HFF-Myc (cell line): Measurements from ENCODE around the gene CDC42BPG.

Experiments
- DNase-seq: peaks from one replicate; pipeline ENCODE4 v3.0.0-alpha.2; 2011; ENCODE audit warnings: low read depth; ENCODE audit errors: extremely low read depth
- H3K4me3 ChIP-seq: replicated peaks from 2 replicates; pipeline ENCODE4 v1.5.1; 2011; ENCODE audit warnings: low read depth, mild to moderate bottlenecking, control low read depth, low read length
- TF ChIP-seq, protein P1 (sequence below): IDR thresholded peaks from 2 replicates; pipeline ENCODE4 v1.5.1; 2012; ENCODE audit warnings: mild to moderate bottlenecking, low read depth, low read length, control low read depth; ENCODE audit errors: missing control alignments

CDC42BPG gene

DNA sequence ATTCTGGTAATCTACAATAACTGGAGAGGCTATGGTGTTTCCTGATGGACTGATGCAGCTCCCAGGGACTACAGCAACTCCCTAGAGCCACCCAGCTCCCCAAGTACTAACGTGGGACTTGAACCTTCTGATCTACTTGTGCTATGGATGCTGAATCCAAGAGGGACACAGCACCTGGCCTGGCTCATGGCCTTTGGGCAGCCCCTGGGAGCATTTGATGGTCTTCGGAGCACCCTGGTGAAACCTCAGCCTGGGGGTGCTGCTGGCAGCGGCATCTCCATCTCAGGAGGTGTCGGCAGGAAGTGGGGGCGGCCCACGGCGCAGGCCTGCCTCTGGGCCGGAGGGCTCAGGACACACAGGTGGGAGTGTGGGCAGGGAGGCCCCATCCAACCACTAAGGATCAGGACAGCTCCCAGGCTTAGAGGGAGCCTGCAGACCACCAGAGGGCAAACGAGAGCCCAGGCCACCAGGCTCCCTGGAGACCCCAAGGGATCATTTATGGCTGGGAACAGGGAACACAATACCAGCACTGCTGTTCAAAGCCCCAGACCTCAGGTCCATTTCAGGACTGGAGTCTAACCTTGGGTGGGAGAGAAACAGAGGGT lies 25.2 kb upstream of the CDC42BPG start:
- no peak overlapping the region for H3K4me3 ChIP-seq
- TF ChIP-seq, protein P1, sequence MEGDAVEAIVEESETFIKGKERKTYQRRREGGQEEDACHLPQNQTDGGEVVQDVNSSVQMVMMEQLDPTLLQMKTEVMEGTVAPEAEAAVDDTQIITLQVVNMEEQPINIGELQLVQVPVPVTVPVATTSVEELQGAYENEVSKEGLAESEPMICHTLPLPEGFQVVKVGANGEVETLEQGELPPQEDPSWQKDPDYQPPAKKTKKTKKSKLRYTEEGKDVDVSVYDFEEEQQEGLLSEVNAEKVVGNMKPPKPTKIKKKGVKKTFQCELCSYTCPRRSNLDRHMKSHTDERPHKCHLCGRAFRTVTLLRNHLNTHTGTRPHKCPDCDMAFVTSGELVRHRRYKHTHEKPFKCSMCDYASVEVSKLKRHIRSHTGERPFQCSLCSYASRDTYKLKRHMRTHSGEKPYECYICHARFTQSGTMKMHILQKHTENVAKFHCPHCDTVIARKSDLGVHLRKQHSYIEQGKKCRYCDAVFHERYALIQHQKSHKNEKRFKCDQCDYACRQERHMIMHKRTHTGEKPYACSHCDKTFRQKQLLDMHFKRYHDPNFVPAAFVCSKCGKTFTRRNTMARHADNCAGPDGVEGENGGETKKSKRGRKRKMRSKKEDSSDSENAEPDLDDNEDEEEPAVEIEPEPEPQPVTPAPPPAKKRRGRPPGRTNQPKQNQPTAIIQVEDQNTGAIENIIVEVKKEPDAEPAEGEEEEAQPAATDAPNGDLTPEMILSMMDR, result peak; percentile 39
- no peak for DNase-seq

DNA sequence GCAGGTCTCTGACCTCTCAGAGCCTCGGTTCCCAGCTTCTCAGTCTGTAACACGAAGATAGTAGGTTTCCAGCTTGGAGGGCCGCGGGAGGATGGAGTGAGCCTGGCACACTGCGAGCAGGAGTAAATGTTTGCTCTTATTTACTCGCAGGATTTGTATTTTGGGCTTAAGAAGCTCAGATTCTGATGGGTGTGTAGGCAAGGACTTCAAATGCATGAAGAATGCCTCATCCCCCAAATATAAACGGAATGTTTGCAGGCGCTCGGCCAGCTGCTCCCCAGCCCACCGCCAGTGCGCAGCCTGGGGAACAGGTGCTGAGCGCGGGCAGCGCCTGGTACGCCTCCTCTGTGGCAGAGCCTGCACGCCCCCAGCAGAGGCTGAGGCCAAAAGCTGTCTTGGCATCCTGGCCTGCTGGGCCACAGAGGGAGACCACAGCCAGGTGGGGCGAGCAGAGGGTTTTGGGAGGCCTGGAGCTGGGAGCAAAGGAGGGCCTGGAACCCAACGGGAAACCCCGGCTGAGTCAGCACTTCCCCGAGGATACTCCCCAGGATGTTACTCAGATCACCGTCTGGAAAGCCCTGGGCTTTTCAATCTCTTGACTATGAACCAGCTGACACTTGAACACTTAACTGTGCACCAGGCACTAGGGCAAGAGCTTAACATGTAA lies 24.6 kb upstream of the CDC42BPG start:
- DNase-seq, result peak; percentile 59
- H3K4me3 ChIP-seq, result no peak overlapping the region
- TF ChIP-seq, protein P1, result no peak

DNA sequence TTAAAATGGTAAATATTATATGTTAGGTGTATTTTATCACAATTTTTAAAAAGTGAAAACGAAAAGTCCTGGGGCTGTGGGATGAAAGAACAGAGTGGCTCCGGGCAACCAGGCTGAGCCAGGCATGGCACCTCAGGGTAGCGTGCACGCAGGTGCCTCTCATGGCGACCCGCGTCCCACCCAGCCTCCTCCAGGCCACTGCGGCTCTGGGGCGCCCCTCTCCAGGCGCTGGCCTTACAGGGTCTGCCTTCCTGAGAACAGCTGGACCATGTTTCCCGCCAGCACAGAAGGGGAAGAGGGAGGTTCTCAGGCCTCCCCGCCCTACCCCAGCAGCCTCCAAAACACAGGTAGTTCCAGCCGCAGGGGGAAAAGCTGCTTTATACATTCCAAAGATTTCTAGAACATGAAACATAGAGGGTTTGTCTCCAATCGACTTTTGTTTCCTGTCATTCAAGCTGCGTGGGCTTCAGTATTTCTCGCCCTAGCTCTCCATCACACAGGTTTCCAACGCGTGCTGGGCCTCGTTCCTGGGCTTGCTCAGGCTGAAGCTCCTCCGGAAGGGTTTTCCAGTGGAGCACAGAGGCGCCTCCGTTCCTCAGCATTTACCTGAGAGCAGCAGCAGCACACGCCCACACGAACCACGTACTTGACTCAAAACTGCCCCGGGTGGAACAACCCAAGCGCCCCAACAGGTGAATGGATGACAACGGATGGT lies 23.5 kb upstream of the CDC42BPG start:
- TF ChIP-seq, protein P1, result no peak
- H3K4me3 ChIP-seq, result no peak overlapping the region
- DNase-seq, result no peak

DNA sequence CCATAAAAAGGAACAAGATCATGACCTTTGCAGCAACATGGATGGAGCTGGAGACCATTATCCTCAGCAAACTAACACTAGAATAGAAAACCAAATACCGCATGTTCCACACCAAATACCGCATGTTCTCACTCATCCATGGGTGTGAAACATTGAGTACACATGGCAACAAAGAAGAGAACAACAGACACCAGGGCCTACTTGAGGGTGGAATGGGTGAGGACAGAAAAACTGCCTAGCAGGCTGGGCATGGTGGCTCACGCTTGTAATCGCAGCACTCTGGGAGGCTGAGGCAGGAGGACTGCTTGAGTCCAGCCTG lies 21.7 kb upstream of the CDC42BPG start:
- no peak for DNase-seq
- H3K4me3 ChIP-seq, result no peak overlapping the region
- TF ChIP-seq, protein P1, result no peak

DNA sequence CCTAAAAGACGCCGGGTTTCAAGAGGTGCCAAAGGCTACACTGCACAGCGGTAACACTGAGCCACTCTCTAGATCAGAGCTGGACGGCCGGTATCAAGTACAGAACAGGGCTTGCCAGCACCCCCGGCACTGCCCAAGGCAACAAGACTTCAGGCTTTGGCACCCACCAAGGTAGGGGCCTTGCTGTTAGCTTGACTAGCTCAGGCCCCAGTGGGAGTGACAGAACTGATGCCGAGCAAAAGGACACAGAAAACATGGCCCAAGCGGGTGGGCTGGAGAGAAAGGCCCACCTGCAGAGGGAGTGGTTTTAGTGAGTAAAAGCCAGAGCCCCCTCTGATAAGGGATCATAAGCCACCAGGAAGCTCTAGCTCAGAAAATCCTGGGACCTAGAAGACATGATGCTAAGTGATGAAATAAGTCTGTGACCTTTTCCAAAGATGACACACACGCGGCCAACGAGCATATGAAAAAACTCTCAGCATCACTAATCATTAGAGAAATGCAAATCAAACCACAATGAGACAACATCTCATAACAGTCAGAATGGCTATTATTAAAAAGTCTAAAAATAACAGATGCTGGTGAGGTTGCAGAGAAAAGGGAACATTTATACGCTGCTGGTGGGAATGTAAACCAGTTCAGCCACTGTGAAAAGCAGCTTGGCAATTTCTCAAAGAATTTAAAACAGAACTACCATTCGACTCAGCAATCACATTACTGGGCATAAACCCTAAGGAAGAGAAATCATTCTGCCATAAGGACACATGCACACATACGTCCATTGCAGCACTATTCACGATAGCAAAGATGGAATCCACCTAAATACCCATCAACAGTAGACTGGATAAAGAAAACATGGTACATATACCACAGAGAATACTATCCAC lies 21.1 kb upstream of the CDC42BPG start:
- H3K4me3 ChIP-seq, result no peak overlapping the region
- TF ChIP-seq, protein P1, result no peak
- no peak for DNase-seq

DNA sequence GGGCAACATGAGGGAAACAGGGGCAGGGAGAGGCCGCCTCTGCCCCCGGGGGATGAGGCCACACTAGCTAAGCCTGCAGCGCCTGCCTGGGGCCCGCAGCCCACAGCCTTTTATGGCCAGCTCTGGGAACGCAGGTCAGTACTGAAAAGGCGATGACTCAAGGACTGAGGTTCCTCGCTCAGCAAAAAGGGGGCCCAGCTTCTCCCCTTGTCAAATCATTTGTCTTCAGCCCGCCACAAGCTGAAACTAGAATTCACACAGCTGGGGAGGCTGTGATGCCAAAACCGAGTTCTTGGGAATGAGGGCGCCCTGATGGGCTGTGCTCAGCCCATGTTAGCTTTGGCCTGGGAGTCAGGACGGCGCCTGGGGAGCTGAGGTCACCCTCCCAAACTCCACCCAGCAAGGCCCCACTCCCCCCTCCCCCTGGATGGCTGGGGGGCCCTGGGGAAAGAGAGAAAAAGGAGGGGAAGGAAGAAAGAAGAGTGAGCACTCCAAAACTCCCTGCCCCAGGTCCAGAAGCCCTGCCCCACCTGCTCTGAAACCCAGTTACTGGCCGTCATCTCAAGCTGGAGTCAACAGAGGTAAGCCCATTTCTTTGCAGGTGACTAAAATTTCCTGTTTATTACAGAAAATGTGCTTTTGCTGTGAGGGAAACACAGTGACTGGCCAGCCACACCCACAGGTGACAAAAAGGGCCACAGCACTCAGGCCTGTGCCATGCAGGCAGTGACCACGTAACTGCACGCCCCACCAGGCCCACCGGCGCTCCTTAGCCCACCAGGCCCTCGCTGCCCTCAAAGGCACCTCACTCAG lies 20.2 kb upstream of the CDC42BPG start:
- no peak overlapping the region for H3K4me3 ChIP-seq
- TF ChIP-seq, protein P1, result no peak
- no peak for DNase-seq
